Activated naive CD4-positive, alpha-beta T cell treated with anti-CD3 and anti-CD28 coated beads, Interleukin-2, amount 50 U/mL, for 16 hours (primary cell): ENCODE data around the gene C9orf43.
"Not testable (repeated sequence)": the region's sequence is repeated elsewhere in the genome, so short reads cannot be mapped to it uniquely, and the experiment has no call there.

Experiments used
- DNase-seq: peaks from one replicate; pipeline ENCODE4 v3.0.0-alpha.2; 2020

Gene C9orf43

GRCh38 chr9:113381909-113382411, 28.6 kb upstream of the C9orf43 start:
- DNase-seq: no peak

GRCh38 chr9:113386571-113387393, 23.8 kb upstream of the C9orf43 start:
- DNase-seq: no peak

- DNase-seq: no peak
Measured at GRCh38 chr9:113387560-113388230, 22.9 kb upstream of the C9orf43 start.

GRCh38 chr9:113388833-113389232, 21.7 kb upstream of the C9orf43 start:
- no peak for DNase-seq

DNA sequence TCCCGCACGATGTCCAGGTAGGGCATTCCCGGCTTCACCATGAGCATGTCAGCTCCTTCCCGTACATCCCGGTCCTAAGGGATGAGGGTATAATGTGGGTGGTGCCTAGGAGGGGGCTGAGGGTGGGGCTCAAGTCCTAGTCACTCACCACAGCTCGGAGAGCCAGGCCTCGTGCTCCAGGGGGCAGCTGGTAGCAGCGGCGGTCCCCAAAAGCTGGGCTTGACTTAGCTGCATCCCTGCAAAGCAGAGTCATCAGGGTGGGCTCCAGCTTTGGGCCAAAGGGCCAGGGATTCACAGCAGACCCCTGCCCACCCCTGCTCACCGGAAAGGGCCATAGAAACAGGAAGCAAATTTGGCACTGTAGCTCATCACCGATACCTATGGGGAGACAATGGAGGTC, 21.1 kb upstream of the C9orf43 start:
- DNase-seq: no peak

DNA sequence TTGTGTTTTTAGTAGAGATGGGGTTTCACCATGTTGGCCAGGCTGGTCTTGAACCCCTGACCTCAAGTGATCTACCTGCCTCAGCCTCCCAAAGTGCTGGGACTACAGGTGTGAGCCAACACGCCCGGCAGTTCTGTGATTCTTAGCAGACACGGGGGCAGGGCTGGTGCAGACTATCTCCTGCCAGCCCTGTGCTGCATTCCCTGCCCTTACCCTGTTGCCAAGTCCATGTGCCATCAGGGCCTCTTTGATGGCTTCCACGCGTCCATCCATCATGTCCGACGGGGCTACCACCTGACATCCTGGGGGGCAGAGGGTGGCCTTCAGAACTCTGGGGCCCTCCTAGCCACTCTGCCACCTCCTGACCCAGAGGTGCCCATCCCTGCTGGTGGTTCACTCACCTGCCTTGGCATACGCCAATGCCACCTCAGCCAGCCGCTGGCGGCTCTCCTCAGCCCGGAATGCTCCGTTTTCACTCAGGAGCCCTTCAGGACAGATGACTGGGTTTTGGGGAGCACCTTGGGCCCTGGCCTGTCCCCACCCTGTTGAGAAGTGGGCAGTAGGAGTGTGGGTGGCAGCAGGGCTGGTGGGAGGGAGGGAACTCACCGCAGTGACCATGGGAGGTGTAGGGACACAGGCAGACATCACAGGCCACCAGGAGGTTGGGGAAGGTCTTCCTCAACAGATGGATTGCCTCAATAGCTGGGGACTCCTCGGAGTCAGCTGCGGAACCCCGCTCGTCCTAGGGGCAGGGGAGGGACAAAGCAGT, 20.2 kb upstream of the C9orf43 start:
- no peak for DNase-seq

- no peak for DNase-seq
Measured at GRCh38 chr9:113391917-113392316, 18.6 kb upstream of the C9orf43 start.

DNA sequence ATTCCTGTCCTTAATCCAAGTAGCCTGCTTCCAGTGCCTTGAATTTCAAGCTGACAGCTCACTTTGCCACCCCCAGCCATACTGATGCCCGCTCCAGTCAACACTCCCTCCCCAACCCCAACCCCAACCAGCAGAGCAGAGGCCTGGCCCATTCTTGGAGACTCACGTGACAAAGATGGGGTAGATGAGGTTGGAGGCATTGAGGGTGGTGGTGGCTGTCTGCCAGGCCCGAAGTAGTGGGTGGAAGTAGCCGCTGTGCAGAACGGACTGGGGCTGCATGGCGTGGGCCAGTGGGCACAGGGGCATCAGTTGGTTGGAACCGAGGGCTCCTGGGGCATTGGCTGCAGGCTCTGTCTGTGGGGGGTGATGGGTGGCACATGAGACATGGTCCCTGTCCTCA, 17.3 kb upstream of the C9orf43 start:
- no peak for DNase-seq

DNA sequence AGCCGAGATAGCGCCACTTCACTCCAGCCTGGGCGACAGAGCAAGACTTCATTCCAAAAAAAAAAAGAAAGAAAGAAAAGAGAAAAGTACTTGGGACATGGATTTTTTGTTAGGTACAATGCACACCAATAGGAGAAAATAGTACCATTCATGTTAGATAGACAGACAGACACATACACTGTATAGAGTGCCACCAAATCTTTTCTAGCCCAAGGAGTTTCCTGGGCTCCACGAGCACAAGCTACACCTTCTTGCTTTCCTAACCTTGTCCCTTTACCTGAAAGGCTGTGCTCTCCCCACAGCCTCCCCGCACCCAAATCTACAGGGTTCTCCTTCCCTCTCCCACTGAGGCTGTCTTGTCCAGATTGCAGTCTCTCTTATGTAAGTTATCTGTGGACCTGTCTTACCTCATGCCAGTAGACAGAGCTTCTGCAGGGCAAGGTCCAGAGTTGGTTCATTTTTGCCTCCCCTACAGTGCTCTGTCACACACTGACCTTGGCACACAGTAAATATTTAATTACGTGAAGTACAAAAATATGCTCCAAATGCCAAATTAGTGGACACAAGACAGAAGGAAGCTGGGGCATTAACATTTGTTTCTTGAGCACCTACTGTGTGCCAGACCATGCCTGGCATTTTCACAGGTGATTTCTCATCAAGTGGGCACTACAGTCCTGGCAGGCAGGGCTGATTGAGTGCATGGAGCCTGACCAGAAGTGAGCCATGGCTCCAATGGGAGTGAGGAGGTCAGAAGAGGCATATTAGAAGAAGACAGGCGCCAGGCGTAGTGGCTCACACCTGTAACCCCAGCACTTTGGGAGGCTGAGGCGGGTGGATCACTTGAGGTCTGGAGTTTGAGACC, 15.3 kb upstream of the C9orf43 start:
- DNase-seq: no peak

DNA sequence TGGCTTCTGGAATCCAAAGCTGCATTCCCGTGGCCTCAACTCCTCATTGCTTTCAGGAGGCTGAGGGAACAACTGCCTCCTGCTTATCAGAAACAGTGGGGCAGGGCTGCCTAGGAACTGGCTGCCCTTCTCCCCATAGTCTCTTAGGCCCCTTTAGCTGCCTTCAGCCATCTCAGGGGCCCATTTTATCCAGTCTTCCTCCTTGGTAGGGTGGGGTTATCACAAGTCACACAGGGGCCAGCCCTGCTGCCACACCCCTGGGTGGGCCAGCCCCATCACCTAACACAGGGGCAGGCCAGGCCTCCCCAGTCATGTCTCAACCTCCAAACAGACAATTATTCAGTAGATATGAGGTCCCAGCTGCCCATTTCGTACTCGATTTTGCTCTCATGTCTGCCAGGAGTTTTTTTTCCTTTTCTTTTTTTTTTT, 13.3 kb upstream of the C9orf43 start:
- DNase-seq: no peak

DNA sequence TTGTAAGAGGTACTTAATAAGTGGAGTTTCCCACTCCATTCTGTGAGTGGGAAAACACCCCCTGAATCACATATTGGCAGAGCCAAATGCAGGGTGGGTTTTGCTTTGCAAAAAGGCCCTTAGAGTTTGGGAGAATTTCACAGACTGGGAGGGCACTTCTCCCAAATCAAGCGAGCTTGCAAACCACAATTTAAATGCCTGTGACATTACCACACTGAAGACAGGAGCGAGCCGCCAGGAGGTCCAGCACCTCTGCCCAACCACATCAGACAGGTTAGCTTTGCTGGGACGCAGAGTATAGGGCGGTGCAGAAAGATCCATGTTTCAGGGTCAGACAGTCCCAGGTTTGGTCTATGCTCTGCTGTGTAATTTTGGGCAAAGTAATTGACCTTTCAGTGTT, 11.8 kb upstream of the C9orf43 start:
- no peak for DNase-seq

- no peak for DNase-seq
Measured at GRCh38 chr9:113399646-113400200, 10.8 kb upstream of the C9orf43 start.

DNA sequence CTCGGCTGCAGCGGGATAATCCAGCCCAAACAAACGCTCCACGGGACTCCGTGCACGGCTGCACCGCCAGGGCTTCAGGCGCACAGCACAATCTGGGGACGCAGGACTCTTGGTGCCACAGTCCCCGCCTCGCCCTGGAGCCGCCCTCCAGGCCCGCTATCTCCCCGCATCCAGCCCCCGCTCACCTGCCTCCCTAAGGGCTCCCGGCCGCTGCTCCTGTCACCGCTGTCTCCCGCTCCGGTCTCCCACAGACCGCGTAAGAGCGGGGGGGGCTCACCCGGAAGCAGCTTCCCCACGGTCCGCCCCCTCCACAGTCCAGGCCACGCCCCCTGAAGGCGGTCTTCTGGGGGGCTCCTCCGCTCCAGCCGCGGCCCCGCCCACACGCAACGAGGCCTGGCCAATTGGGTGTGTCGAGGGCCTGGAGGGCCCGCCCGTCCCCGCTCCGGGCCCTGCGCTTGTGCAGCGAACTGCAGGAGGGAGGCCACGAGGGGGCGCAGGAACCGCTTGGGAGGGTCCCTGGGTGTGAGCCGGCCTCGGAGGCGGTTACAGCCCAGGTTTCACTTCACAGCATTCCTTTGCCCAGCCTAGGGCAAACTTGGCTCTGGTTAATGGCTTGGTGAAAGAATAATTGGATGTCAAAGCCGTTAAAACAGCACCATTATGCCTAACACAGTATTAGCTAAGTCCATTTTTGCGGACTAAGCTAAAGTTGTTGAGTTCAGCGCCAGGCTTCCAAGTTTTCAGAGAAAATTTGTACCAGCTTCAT, 9.3 kb upstream of the C9orf43 start, which contains the start of gene ALAD:
ALAD (minus strand) TSS at position 258 of the 766 bp plus-strand sequence. CDS start 7,725 bp downstream, outside the sequence.
- peak; percentile 100 for DNase-seq

GRCh38 chr9:113403646-113404045, 6.9 kb upstream of the C9orf43 start:
- DNase-seq: no peak

DNA sequence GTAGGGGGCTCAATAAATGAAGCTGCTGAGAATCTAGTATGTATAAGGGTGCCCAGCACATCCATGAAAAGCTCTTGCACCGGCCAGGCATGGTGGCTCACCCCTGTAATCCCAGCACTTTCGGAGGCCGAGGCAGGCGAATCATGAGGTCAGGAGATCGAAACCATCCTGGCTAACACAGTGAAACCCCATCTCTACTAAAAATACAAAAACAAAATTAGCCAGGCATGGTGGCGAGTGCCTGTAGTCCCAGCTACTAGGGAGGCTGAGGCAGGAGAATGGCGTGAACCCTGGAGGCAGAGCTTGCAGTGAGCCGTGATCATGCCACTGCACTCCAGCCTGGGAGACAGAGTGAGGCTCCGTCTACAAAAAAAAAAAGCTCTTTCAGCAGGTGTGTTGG, 4.2 kb upstream of the C9orf43 start:
- not testable (repeated sequence) for DNase-seq

DNA sequence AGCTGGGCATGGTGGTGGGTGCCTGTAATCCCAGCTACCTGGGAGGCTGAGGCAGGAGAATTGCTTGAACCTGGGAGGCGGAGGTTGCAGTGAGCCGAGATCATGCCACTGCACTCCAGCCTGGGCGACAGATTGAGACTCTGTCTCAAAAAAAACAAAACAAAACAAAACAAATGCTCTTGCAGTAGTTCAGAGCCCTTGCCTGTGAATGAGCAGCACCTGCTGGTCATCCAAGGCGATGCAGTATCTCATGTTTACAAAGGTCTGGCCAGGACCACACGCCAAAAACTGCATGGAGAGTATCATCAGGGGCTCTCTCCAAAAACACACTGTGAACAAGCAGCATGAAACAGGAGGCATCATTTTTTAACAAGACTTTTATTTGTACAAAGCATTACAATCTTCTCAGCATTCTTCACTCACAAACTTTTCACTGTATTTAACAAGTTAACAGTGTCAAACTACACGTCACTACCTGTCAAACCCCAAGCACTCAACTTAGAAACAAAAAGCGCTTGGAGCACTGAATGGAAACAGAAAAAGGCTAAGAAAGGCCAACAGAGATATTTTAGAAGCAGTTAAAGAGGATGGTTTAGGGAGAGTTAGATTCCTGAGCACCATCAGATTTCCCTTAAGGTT, 3.6 kb upstream of the C9orf43 start:
- peak; percentile 57 for DNase-seq

DNA sequence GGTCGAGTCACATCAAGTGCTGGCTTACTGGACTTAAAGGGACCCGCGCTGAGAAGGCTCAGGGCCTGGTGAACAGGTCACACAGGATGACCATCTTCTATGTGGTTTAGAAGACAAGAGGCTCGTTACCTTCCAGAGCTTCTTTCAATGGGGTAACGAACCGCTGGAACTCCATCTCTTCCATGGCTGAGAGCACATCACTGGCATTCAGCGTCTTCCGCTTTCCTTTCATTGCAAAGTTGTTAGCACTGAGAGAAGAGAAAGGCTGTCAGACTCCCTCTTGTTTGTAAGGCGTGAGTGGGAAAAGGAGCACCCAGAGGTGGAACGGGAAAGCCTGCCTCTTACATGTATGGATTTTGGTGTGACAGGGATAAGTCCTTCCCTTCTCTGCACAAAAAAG, 1.1 kb upstream of the C9orf43 start:
- no peak for DNase-seq

- DNase-seq: no peak
Measured at GRCh38 chr9:113409883-113410206, 702 bp upstream of the C9orf43 start.

DNA sequence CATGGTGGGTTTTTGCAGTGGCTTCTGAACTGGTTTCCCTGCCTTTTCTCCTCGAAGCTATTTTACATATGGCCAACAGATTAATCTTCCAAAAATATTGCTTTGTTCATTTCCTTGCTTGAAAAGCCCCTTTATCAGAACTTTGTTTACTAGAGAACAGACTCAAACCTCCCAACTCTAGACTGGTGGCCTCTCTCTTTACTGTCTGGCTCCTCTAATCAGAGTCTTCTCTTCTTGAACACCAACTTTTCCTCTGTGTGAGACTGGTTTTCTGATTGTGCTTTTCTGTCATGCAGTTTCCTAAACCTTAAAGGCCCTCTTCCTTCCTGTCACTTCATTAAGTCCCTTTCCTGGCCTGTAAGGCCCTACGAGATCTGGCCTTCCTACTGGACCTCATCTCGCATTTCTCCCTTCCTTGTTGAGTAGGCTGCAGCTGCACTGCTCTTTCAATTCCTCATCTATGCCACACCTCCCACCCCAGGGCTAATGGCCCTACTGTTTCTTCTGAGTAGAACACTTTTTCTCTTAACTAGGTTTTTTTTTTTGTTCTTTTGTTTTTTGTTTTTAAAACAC, 5.7 kb downstream of the C9orf43 start:
- DNase-seq: no peak

GRCh38 chr9:113417370-113417769, 6.8 kb downstream of the C9orf43 start:
- no peak for DNase-seq
